IMR-90 (cell line): ENCODE measurements around the gene TSNAXIP1.
A peak's percentile ranks its signal among the peaks of the same experiment; 100 is the strongest.

Source experiments
- CHD1 ChIP-seq: IDR thresholded peaks from 2 replicates; pipeline ENCODE4 v1.6.1; 2012; ENCODE audit warnings: low read depth, low read length, improper control_type of control experiment
- MXI1 ChIP-seq: IDR thresholded peaks from 2 replicates; pipeline ENCODE4 v1.6.1; 2012; ENCODE audit warnings: low read depth, mild to moderate bottlenecking, low read length, moderate library complexity, borderline replicate concordance
- NFE2L2 ChIP-seq: fragments of 150-350 bp; IDR thresholded peaks from 2 replicates; pipeline ENCODE4 v1.6.1; 2016; ENCODE audit warnings: low read depth, mild to moderate bottlenecking, low read length
- POLR2A ChIP-seq: IDR thresholded peaks from 2 replicates; pipeline ENCODE4 v1.6.1; 2012; ENCODE audit warnings: mild to moderate bottlenecking, low read depth, low read length

- TF ChIP-seq POLR2A = peak; percentile 57
- TF ChIP-seq CHD1 = no peak
- 0 out of 2 replicates have a peak, but pooled peaks have one; percentile 56 for TF ChIP-seq MXI1
- no peak for TF ChIP-seq NFE2L2
Observed at GRCh38 chr16:67833030-67833414, 26.3 kb downstream of the TSNAXIP1 start.
